HCT116 (cell line): Measurements from ENCODE around the gene SETD9. TPM values are rescaled to one million over a fixed set of nuclear protein-coding genes. Genes with fewer than 3 reads are reported as not detected.

Experiments used
- ATAC-seq: fragments of 200-7000 bp; cut with Tn5 transposase; 2 replicates; pipeline ENCODE4 v1.9.1; 2020; ENCODE audit warnings: mild to moderate bottlenecking, moderate library complexity
- BruUV-seq: library from RNA; stranded (reverse); fragments of 400-500 nt; replicated peaks from 2 replicates; lab custom pipeline; 2021; lab: Mats Ljungman, UMichigan
- CTCF ChIA-PET: fragments of 300-600 bp; sonication (Branson Sonifier 250); formaldehyde crosslinking; loops from one replicate; lab custom pipeline; 2021; ENCODE audit warnings: antibody characterized with exemption; lab: Charles Lee
- POLR2A ChIA-PET: fragments of 300-600, 350-600 bp; sonication (Branson Sonifier 250); formaldehyde crosslinking; loops from one replicate; lab custom pipeline; 2021; ENCODE audit warnings: antibody characterized with exemption; lab: Charles Lee
- RAD21 ChIA-PET, 2 experiments: fragments of 300-600 bp; sonication (Branson Sonifier 250); formaldehyde crosslinking; loops; one replicate each; lab custom pipeline; 2023; ENCODE audit warnings: low total read pairs in 2 of 2; ENCODE audit not compliant: uncharacterized antibody in 2 of 2, unreplicated experiment in 2 of 2, low non-redundant PET in 1 of 2; lab: Charles Lee
- DNase-seq: peaks from one replicate; pipeline ENCODE4 v3.0.0-alpha.2; 2010; ENCODE audit warnings: low read depth, low spot score
- H2AFZ ChIP-seq: fragments of 200-600 bp; shearing (Covaris generic), sonication (generic); 2 replicates; pipeline ENCODE4 v1.6.1; 2017; ENCODE audit warnings: low read depth, mixed run types, mixed read lengths, antibody characterized with exemption, low read length; ENCODE audit not compliant: poor library complexity, severe bottlenecking
- H3K27ac ChIP-seq: 2 replicates; pipeline ENCODE4 v1.5.1; 2012; ENCODE audit warnings: low read depth, low read length
- H3K27me3 ChIP-seq: fragments of 200-600 bp; sonication (generic); 2 replicates; pipeline ENCODE4 v1.6.1; 2016; ENCODE audit warnings: mixed run types, low read length, mixed read lengths; ENCODE audit not compliant: insufficient read depth
- H3K36me3 ChIP-seq, 2 experiments: fragments of 200-500 bp in 1 of 2; fragments of 200-600 bp in 1 of 2; sonication (Bioruptor generic) in 1 of 2; sonication (generic) in 1 of 2; 2 replicates each; pipeline versions ENCODE4 v1.5.1 to v1.6.1; 2014 to 2016; ENCODE audit warnings: low read length in 2 of 2, inconsistent platforms in 1 of 2, mixed read lengths in 1 of 2, mixed run types in 1 of 2; ENCODE audit not compliant: insufficient read depth in 2 of 2, control insufficient read depth in 1 of 2
- H3K4me1 ChIP-seq, 2 experiments: fragments of 200-600 bp in 1 of 2; sonication (generic) in 1 of 2; 2 replicates each; pipeline versions ENCODE4 v1.5.1 to v1.6.1; 2012 to 2017; ENCODE audit warnings: low read length in 2 of 2, inconsistent platforms in 1 of 2, mild to moderate bottlenecking in 1 of 2, mixed read lengths in 1 of 2, mixed run types in 1 of 2, moderate library complexity in 1 of 2; ENCODE audit not compliant: insufficient read depth in 2 of 2, control insufficient read depth in 1 of 2
- H3K4me2 ChIP-seq: fragments of 200-600 bp; sonication (generic); 2 replicates; pipeline ENCODE4 v1.6.1; 2017; ENCODE audit warnings: mixed run types, low read length, mixed read lengths
- H3K4me3 ChIP-seq, 2 experiments: fragments of 200-600 bp in 1 of 2; sonication (generic) in 1 of 2; replicated peaks in 1 of 2; 2 replicates each; pipeline ENCODE4 v1.5.1; 2011 to 2016; ENCODE audit warnings: low read length in 2 of 2, control low read depth in 1 of 2, low read depth in 1 of 2, mild to moderate bottlenecking in 1 of 2, mixed read lengths in 1 of 2, mixed run types in 1 of 2
- H3K79me2 ChIP-seq: fragments of 200-600 bp; sonication (generic); 2 replicates; pipeline ENCODE4 v1.6.1; 2017; ENCODE audit warnings: mild to moderate bottlenecking, mixed run types, low read length, moderate library complexity, mixed read lengths; ENCODE audit not compliant: insufficient read depth
- H3K9ac ChIP-seq: fragments of 200-600 bp; sonication (generic); 2 replicates; pipeline ENCODE4 v1.6.1; 2016; ENCODE audit warnings: low read length, mixed read lengths
- H3K9me2 ChIP-seq: fragments of 200-600 bp; sonication (generic), shearing (Covaris generic); 2 replicates; pipeline ENCODE4 v1.6.1; 2017; ENCODE audit warnings: mixed run types, mild to moderate bottlenecking, moderate library complexity; ENCODE audit not compliant: insufficient read depth
- H3K9me3 ChIP-seq, 2 experiments: fragments of 200-500 bp in 1 of 2; fragments of 200-600 bp in 1 of 2; sonication (Bioruptor generic) in 1 of 2; sonication (generic) in 1 of 2; 2 replicates each; pipeline ENCODE4 v1.6.1; 2014 to 2017; ENCODE audit warnings: low read length in 2 of 2, mixed read lengths in 2 of 2, inconsistent platforms in 1 of 2, low read depth in 1 of 2, mild to moderate bottlenecking in 1 of 2, mixed run types in 1 of 2, moderate library complexity in 1 of 2; ENCODE audit not compliant: control insufficient read depth in 1 of 2, insufficient read depth in 1 of 2
- H4K20me1 ChIP-seq: fragments of 200-600 bp; sonication (generic), shearing (Covaris generic); 2 replicates; pipeline ENCODE4 v1.6.1; 2017; ENCODE audit warnings: mixed run types, mild to moderate bottlenecking, moderate library complexity; ENCODE audit not compliant: insufficient read depth
- SP1 ChIP-seq: IDR thresholded peaks from 2 replicates; pipeline ENCODE4 v1.6.1; 2012; ENCODE audit warnings: low read depth
- intact Hi-C: fragments of 100-400 bp; cut with micrococcal nuclease; formaldehyde crosslinking; loops from 2 replicates; pipeline ENCODE4 v1.10.0; 2022
- total RNA-seq: library from RNA; stranded (reverse); gene quantifications from one replicate; pipeline ENCODE4 v1.2.1, GENCODE V29; 2021; ENCODE audit not compliant: unreplicated experiment

The SETD9 gene
- total RNA-seq, 1 experiment from 2014 or later: 10.9 TPM

DNA sequence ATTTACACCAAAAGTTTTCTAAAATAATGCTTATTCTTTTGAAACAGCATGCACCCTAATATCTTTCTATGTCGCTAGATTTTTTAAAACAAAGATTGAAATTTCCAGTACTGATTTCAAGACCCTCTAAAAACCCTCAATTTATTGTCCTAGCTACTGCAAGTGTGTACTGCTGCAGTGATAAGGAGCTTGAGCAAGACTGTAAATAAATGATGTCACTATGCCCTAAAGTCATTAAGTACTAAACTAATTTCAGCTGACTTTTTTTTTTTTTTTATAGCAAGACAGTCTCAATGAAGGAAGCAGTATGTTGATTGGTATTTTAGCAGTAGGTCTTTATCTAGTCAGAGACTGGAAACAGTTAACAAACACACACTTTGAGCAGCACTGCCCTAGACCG lies 54.8 kb downstream of the SETD9 start:
- Histone ChIP-seq H3K27ac (no peak overlapping the region), H3K9ac (no peak overlapping the region), H2AFZ (no peak overlapping the region), H3K36me3 (no peaks in the 10 kb centered on the region), H3K79me2 (no peaks in the 10 kb centered on the region), H3K27me3 (peaks cover 4% of the 10 kb centered on the region; the same call in 1 of the 2 replicates), H3K4me1 (no peaks in the 10 kb centered on the region)
- BruUV-seq: no TSS peak
- ChIA-PET CTCF (no interaction called here), POLR2A (no interaction called here)
- intact Hi-C loops: no loop called here
- no peak for DNase-seq
- no peak for TF ChIP-seq SP1
- TF ChIP-seq, all 23 proteins: peak for 0
- RAD21 ChIA-PET: no interaction called here
- ATAC-seq: no peak
- Histone ChIP-seq H3K4me3 (no peak overlapping the region), H3K4me2 (no peak overlapping the region), H3K9me3 (no peaks in the 10 kb centered on the region), H3K9me2 (no peaks in the 10 kb centered on the region), H4K20me1 (no peaks in the 10 kb centered on the region)

Other genes starting within 250 kb of the SETD9 start
- 8.5 TPM for gene MAP3K1, start 94.0 kb upstream of the SETD9 start, total RNA-seq
- gene MIER3, start 42.5 kb downstream of the SETD9 start, total RNA-seq: 21.9 TPM